SKM-1 treated with dmso at 0.1 percent for 144 hours (cell line): ENCODE data around the gene CLCN3.
"Not testable (repeated sequence)": the region's sequence is repeated elsewhere in the genome, so short reads cannot be mapped to it uniquely, and the experiment has no call there.

Experiments
- DNase-seq: peaks from one replicate; lab custom pipeline; 2025; ENCODE audit not compliant: unreplicated experiment; lab: John Stamatoyannopoulos, UW

The CLCN3 gene

DNA sequence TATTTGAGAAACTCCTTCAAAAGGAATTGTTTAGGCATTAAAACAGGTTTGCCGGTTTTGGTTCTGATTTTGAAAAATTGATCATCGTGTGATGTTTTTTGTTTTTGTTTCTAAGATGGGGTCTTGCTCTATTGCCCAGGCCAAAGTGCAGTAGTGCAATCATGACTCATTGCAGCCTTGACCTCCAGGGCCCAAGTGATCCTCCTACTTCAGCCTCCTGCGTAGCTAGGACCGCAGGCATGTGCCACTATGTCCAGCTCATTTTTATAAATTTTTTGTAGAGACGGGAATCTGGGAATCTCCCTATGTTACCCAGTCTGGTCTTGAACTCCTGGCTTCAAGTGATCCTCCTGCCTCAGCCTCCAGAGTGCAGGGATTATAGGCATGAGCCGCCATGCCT lies 35.0 kb downstream of the CLCN3 start:
- no peak for DNase-seq

- no peak for DNase-seq
Measured at GRCh38 chr4:169657470-169658107, 37.2 kb downstream of the CLCN3 start.

GRCh38 chr4:169658196-169658595 lies 37.8 kb downstream of the CLCN3 start:
- no peak for DNase-seq

DNA sequence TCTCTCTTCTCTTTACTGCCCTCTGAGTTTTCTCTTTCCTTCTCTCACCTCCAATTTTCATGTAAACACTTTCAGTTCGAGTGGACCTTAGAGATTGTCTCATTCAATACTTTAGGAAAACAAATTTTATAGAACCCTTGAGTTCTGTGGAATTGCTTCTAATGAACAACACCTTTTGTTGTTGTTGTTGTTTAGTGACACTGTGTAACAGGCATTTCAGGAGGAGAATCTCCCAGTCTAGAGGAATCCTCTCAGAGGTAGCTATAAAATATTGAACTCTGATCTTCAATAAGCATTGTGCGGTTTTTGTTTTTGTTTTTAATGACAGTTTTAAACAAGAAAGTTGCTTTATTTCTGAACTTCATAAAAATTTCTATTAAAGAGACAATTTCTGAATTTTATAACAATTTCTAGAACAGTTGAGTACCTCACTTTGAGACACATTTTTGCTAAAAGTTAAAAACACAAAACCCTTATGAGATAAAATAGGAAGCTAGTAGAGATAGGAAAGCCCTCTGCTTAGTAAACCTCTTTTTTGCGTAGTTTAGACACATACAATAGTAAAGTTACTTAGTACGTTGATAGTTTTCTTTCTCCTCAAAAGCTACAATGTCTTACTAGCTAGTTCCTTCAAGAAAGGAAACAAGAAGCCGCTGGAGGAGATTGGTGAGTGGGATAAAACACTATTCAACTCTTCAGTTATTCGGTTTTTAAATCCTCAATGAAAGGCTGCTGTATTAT lies 38.8 kb downstream of the CLCN3 start:
- no peak for DNase-seq

- DNase-seq, result no peak
Measured at GRCh38 chr4:169659716-169660670, 39.6 kb downstream of the CLCN3 start.

DNA sequence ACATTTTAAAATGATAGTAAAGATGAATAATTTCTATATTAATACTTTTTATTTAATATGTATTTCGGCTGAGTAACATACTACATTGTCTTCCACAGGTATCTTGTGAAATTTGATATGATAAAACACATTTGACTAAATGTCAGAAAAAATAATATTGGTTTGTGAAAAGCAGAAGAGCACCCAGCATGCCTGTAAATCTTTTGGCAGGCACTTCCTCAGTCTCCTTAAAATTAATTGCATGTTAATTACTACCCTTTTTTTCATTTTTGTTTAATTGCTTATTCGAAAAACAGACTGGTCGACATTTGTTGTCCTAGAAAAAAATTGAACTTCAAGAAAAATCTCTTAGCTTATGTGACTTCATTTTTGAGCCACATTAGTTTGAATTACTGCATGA lies 40.6 kb downstream of the CLCN3 start:
- no peak for DNase-seq

GRCh38 chr4:169661761-169662160 lies 41.4 kb downstream of the CLCN3 start:
- DNase-seq, result no peak

DNA sequence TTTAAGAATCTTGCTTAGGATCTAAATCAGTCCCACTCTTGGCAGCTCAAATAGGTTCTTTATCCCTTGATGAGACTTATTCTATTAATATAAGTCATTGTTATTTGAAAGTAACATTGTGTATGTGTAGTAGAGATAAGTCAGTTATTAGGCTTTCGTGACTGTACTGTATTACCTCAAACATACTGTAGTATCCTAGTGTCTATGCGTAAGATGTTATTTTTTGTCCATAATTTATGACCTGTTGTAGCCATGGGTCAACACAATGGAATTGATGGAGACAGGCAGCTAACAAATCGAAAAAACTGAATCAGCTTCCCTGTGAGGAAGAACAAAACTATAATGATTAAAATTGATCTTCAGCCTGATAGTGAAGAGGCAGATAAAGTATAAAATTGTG lies 41.8 kb downstream of the CLCN3 start:
- DNase-seq, result no peak

DNA sequence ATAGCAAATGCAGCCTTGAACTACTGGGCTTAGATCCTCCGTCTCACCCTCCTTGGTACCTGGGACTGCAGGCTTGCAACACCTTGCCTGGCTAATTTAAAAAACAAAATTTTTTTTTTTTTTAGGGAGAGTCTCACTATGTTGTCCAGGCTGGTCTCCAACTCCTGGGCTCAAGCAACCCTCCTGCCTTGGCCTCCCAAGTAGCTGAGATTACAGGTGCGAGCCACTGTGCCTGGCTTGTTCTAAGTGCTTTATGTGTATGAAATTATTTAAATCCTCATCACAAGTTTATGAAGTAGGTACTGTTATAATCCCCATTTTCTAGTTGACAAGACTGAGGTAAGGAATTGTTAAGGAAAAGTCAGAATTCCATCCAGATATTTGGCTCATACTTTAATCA lies 43.0 kb downstream of the CLCN3 start:
- no peak for DNase-seq

- no peak for DNase-seq
Measured at GRCh38 chr4:169663831-169664230, 43.5 kb downstream of the CLCN3 start.

- no peak for DNase-seq
Measured at GRCh38 chr4:169664615-169665014, 44.2 kb downstream of the CLCN3 start.

GRCh38 chr4:169665046-169665737 lies 44.8 kb downstream of the CLCN3 start:
- DNase-seq, result no peak

DNA sequence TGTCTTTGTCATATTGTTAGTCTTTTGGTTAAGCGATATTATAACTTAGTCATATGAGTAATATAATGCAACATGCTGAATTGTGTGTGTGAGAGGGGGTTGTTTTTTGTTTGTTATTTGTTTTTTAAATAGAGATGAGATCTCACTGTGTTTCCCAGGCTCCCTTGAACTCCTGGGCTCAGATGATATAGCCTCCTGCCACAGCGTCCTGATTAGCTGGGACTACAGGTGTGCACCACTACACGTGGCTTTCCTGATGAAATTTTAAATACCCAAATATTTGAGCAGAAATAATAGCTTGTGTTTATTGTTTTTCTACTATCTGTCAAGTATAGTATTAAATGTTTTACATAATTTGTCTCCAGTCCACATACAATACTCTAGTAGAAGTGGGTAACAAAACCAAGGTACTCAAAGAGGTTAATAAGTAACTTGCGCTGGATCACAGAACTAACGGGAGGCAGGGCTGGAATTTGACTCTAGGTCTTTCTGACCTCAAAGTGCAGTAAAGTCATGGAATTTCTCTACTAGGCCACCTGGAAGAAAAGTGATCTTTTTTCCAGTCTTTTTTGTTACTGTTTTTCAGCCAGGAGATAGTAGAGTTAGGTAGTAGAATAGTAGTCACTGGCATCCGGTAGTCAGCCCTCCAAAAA lies 47.8 kb downstream of the CLCN3 start:
- no peak for DNase-seq

DNA sequence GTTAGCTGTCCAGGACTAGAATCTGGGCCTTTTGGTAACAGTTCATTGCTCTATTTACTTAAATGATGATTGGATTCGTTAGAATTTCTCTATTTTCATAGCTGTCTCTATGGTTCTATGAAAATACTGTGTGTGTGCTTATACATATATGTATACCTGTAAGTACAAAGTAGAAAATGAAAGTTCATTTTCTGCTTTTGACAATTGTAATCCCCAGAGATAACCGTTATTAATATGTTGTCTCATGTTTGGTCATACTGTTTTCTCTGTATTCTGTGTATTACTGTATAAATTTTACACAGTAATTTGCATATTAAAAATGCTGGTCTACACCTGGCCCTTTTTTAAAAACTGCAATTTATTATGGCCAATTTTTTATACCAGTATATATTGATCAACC lies 55.4 kb downstream of the CLCN3 start:
- no peak for DNase-seq

DNA sequence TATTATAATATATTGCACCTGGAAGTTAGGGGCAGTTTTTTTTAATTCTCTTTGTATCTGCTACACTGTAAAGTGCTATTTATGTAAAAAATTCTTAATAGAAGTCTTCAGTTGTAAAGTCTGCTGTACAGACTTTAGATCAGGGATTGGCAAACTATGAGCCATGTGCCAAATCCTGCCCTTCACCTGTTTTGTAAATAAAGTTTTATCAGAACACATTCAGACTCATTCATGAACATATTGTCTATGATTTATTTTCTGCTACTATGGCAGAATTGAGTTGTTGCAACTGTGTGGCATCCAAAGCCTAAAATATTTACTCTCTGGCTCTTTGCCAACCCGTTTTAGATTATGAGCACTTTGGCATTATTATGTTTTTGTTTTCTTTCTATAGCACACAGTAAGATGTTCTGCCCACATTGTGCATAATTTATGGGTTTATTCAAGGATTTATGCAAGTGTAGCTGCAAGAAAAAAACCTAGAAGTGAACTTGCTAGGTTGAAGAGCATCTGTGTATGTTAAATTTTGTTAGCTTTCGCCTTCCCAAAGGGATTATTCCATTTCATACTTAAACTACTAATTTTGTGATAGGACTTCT lies 56.9 kb downstream of the CLCN3 start:
- DNase-seq, result no peak

GRCh38 chr4:169678486-169678885 lies 58.1 kb downstream of the CLCN3 start:
- not testable (repeated sequence) for DNase-seq

DNA sequence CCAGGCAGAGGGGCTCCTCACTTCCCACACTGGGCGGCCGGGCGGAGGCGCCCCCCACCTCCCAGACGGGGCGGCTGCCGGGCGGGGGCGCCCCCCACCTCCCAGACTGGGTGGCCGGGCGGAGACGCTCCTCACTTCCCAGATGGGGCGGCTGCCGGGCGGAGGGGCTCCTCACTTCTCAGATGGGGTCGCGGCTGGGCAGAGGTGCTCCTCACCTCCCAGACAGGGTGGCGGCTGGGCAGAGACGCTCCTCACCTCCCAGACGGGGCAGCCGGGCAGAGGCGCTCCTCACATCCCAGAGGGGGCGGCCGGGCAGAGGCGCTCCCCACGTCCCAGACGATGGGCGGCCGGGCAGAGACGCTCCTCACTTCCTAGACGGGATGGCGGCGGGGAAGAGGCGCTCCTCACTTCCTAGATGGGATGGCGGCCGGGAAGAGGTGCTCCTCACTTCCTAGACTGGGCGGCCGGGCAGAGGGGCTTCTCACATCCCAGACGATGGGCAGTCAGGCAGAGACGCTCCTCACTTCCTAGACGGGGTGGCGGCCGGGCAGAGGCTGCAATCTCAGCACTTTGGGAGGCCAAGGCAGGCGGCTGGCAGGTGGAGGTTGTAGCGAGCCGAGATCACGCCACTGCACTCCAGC lies 58.7 kb downstream of the CLCN3 start:
- not testable (repeated sequence) for DNase-seq

DNA sequence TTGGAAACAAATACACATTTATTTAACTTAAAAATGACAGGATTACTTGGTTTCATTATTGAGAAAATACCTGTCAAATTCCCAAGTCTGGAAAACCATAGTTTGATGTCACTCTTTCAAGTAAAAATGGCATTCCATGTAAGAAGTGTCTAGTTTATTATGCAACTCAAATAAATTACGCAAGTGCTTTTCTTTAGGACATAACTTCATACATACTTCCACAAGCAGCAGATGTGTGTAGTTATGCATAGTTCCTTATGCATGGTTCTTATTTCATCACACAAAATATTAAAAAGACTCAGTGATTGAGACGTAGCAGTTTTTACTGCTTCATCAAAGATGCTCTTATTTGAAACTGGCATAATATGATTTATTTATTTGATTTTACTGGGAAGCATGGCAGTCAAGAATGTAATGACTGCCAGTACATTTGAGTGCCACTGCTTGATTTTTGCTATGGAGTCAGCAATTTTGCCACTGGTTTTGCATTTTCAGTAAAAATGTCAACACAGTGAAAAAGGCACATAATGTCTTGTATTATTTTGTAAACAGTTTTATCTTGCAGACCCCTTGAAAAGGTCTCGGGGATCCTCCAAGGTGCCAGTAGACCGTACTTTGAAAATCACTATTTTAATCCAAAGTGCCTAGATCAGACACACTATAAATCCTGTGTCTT lies 62.1 kb downstream of the CLCN3 start:
- no peak for DNase-seq

DNA sequence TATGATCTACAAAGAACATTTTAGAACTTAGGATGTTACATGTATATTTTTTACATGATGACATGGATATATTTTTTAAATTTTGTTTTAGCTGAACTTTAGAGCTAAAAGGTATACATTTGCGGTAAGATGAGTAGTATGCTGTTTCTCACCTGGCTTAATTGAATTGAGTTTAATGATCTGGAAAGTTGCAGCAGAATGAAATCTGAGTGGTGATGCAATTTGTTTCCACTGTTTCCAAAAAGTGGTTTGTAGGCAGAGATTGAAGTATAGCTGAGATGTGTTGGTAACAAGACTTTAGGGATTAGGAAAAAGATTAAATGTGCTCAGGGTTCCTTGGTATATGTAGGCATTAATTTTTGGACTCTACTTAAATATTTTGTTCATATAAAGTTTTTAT lies 69.3 kb downstream of the CLCN3 start:
- no peak for DNase-seq
